Measurements from ENCODE around the gene RBM4B. TPM values are rescaled to one million over a fixed set of nuclear protein-coding genes. Genes with fewer than 3 reads are reported as not detected.

The RBM4B gene
- total RNA-seq, 1 experiment from 2014 or later, result 33.6 TPM

- TF ChIP-seq CTCF (IDR thresholded peaks at IDR 0.05), result no peak
These were observed 32.8 kb upstream of the RBM4B start (continued) for GRCh38 chr11:66710384-66710930.

- ChIA-PET POLR2A (no interaction called here), CTCF (no interaction called here)
- DNase-seq (ENCODE audit: low read depth, low spot score) (no peak), ATAC-seq (no peak)
- intact Hi-C loops (cut with micrococcal nuclease; ENCODE audit: unreplicated experiment) (no loop called here), in situ Hi-C loops (cut with HindIII; ENCODE audit: low pct_unique_long_range_greater_than_20kb, low sequenced_read_pairs) (no loop called here)
- BruUV-seq (replicated peaks), result no TSS peak
- Histone ChIP-seq H3K4me1 (ENCODE audit: control insufficient read depth, insufficient read depth, low read length) (no peaks in the 10 kb centered on the region), H3K4me3 (ENCODE audit: low read depth in 2 of 2, low read length in 2 of 2) (no peak overlapping the region), H3K9me3 (ENCODE audit: control insufficient read depth, insufficient read depth, low read depth, low read length) (no peaks in the 10 kb centered on the region), H3K27me3 (ENCODE audit: control insufficient read depth, insufficient read depth, low read length) (no peaks in the 10 kb centered on the region), H3K36me3 (ENCODE audit: control insufficient read depth, insufficient read depth, low read length) (no peaks in the 10 kb centered on the region), H3K27ac (ENCODE audit: low read length) (no peak overlapping the region)
- no peak for TF ChIP-seq CTCF (IDR thresholded peaks at IDR 0.05)
- TF ChIP-seq TCF7L2 (IDR thresholded peaks at IDR 0.05; ENCODE audit: low read depth, low read length), result no peak
- TF ChIP-seq POLR2AphosphoS5 (IDR thresholded peaks at IDR 0.05; ENCODE audit: low read depth, low read length), result no peak
- TF ChIP-seq SIN3A (IDR thresholded peaks at IDR 0.05; ENCODE audit: borderline replicate concordance, insufficient read depth, low read depth, low read length), result no peak
- no peak for TF ChIP-seq REST (IDR thresholded peaks at IDR 0.05; ENCODE audit: insufficient read depth in 1 of 2, low read depth in 2 of 2, low read length in 1 of 2)
These were observed 31.0 kb upstream of the RBM4B start for GRCh38 chr11:66708701-66709100.

- Histone ChIP-seq H3K4me3 (ENCODE audit: low read depth in 2 of 2, low read length in 2 of 2) (no peak overlapping the region), H3K4me1 (ENCODE audit: control insufficient read depth, insufficient read depth, low read length) (no peaks in the 10 kb centered on the region), H3K27ac (ENCODE audit: low read length) (no peak overlapping the region), H3K36me3 (ENCODE audit: control insufficient read depth, insufficient read depth, low read length) (no peaks in the 10 kb centered on the region), H3K27me3 (ENCODE audit: control insufficient read depth, insufficient read depth, low read length) (no peaks in the 10 kb centered on the region), H3K9me3 (ENCODE audit: control insufficient read depth, insufficient read depth, low read depth, low read length) (no peaks in the 10 kb centered on the region)
- TF ChIP-seq POLR2AphosphoS5 (IDR thresholded peaks at IDR 0.05; ENCODE audit: low read depth, low read length) (no peak), CTCF (IDR thresholded peaks at IDR 0.05) (no peak), TCF7L2 (IDR thresholded peaks at IDR 0.05; ENCODE audit: low read depth, low read length) (no peak), SIN3A (IDR thresholded peaks at IDR 0.05; ENCODE audit: borderline replicate concordance, insufficient read depth, low read depth, low read length) (no peak), REST (IDR thresholded peaks at IDR 0.05; ENCODE audit: insufficient read depth in 1 of 2, low read depth in 2 of 2, low read length in 1 of 2) (no peak)
- CTCF ChIA-PET, result interaction anchor here (0.8 kb wide), 1 partner anchor 9 kb away, joined by 4 read pairs; no protein-coding TSS in a partner anchor
- in situ Hi-C loops (cut with HindIII; ENCODE audit: low pct_unique_long_range_greater_than_20kb, low sequenced_read_pairs), result no loop called here
- POLR2A ChIA-PET, result no interaction called here
- intact Hi-C loops (cut with micrococcal nuclease; ENCODE audit: unreplicated experiment), result no loop called here
- BruUV-seq (replicated peaks), result no TSS peak
- DNase-seq (ENCODE audit: low read depth, low spot score) (no peak), ATAC-seq (no peak)
These were observed 30.4 kb upstream of the RBM4B start for GRCh38 chr11:66708094-66708493.
